ENCODE results near the gene C10orf62.
"Not testable (repeated sequence)": the region's sequence is repeated elsewhere in the genome, so short reads cannot be mapped to it uniquely, and the experiment has no call there.

C10orf62 gene

DNA sequence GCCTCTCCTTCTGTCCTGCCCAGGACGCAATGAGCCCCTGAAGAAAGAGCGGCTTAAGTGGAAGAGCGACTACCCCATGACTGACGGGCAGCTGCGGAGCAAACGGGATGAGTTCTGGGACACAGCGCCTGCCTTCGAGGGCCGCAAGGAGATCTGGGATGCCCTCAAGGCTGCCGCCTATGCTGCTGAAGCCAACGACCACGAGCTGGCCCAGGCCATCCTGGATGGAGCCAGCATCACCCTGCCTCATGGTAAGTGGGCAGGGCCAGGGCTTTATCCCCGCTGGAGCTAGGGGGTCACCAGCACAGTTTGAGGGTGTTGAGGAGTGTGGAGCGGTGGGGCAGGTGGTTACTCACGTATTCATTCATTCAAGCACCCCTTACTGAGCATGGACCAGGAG, 21.6 kb upstream of the C10orf62 start:
- Histone ChIP-seq H3K36me3 (ENCODE audit: insufficient read depth, low read length) (peaks cover 8% of the 10 kb centered on the region), H3K4me3 (ENCODE audit: low read length) (no peak overlapping the region), H3K9ac (ENCODE audit: low read depth, low read length) (no peak overlapping the region), H3K27me3 (ENCODE audit: insufficient read depth, low read length) (no peaks in the 10 kb centered on the region), H3K4me1 (ENCODE audit: insufficient read depth, low read length) (no peaks in the 10 kb centered on the region), H3K27ac (ENCODE audit: low read depth, low read length) (no peak overlapping the region), H3K9me3 (ENCODE audit: insufficient read depth, low read depth, low read length) (no peaks in the 10 kb centered on the region)
- 91% methylated on average over 15 of the region's 15 CpGs for WGBS

DNA sequence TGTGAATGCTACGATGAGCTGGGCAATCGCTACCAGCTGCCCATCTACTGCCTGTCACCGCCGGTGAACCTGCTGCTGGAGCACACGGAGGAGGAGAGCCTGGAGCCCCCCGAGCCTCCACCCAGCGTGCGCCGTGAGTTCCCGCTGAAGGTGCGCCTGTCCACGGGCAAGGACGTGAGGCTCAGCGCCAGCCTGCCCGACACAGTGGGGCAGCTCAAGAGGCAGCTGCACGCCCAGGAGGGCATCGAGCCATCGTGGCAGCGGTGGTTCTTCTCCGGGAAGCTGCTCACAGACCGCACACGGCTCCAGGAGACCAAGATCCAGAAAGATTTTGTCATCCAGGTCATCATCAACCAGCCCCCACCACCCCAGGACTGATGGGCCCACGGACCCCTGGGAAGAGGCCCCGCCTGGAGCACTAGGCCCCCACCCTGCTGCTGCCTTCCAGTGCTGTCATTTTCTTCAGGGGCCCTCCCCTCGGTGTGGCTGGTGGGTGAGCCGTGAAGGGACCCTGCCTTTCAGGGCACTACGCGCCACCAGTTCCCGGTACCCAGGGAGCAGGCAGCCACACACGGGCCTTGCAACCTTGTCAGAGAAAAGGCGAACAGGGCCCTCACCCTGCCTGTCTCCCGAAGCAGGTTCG, 19.3 kb upstream of the C10orf62 start:
- no peak overlapping the region for H3K4me3 ChIP-seq (ENCODE audit: low read length)
- H3K9ac ChIP-seq (ENCODE audit: low read depth, low read length): no peak overlapping the region
- H3K9me3 ChIP-seq (ENCODE audit: insufficient read depth, low read depth, low read length): no peaks in the 10 kb centered on the region
- peaks cover 8% of the 10 kb centered on the region for H3K4me1 ChIP-seq (ENCODE audit: insufficient read depth, low read length)
- WGBS: 96% methylated on average over 33 of the region's 33 CpGs
- no peak overlapping the region for H3K27ac ChIP-seq (ENCODE audit: low read depth, low read length)
- H3K27me3 ChIP-seq (ENCODE audit: insufficient read depth, low read length): no peaks in the 10 kb centered on the region
- peaks cover 8% of the 10 kb centered on the region for H3K36me3 ChIP-seq (ENCODE audit: insufficient read depth, low read length)

DNA sequence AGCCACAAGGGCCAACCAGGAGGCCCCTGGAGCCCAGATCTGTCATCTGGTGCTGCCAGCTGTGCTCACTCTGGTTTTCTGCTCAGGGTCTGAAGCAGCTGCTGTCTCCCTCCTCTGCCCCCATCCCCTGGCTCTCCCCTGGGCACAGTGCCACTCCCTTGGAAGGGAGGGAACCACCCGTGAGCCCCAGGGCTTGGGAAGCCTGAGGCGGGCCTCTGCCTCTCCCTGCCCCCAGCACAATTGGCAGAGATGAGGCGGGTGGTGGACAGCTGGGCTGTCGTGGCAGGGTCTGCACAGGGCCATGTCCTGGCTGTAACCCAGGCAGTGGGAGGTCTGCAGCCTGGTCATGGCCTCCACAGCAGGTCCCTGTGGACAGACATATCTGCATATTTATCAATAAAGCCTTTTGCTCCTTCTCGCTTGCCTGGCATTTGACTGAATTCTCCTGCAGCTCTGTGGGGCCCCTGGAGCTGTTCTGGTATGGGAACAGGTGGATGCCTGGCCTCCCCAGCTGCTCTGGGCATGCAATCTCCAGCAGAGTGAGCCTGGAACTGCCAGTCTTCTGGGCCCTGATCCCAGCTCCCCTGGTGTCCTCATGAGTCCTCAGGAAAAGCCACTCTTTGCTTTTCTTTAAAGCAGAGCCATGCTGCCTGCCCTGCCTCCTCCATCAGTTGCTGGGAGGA, 18.6 kb upstream of the C10orf62 start:
- H3K9ac ChIP-seq (ENCODE audit: low read depth, low read length): no peak overlapping the region

DNA sequence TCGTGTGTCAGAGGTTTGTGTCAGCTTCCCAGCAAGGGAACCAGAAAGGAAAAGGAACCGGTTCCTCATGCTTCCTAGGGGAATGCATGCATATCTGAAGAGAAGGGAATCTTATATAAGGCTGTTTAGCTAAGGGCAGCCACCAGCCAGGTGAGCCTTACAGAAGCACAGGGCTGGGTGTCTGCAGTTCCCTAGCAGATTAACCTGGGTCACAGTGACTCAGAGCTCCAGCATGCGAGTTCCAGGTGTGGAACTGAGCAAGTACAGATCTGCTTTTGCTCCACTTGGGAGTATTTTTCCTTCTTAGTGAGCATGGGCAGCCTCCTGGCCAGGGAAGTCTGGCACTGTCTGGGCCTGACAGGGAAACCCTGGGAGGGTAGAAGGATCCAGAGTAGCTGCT, 17.9 kb upstream of the C10orf62 start:
- peaks cover 8% of the 10 kb centered on the region for H3K4me1 ChIP-seq (ENCODE audit: insufficient read depth, low read length)
- 0 out of 2 replicates have a peak overlapping the region, but pooled peaks have one; percentile 29 for H3K27ac ChIP-seq (ENCODE audit: low read depth, low read length)
- no peak overlapping the region for H3K9ac ChIP-seq (ENCODE audit: low read depth, low read length)
- peaks cover 8% of the 10 kb centered on the region for H3K36me3 ChIP-seq (ENCODE audit: insufficient read depth, low read length)
- no peak overlapping the region for H3K4me3 ChIP-seq (ENCODE audit: low read length)
- no peaks in the 10 kb centered on the region for H3K9me3 ChIP-seq (ENCODE audit: insufficient read depth, low read depth, low read length)
- no peaks in the 10 kb centered on the region for H3K27me3 ChIP-seq (ENCODE audit: insufficient read depth, low read length)
- 89% methylated on average over 3 of the region's 3 CpGs for WGBS

More for the DNA sequence above, 18.6 kb upstream of the C10orf62 start:
- H3K4me1 ChIP-seq (ENCODE audit: insufficient read depth, low read length): peaks cover 8% of the 10 kb centered on the region
- no peak overlapping the region for H3K4me3 ChIP-seq (ENCODE audit: low read length)
- no peaks in the 10 kb centered on the region for H3K27me3 ChIP-seq (ENCODE audit: insufficient read depth, low read length)
- 88% methylated on average over 5 of the region's 5 CpGs for WGBS
- peaks cover 8% of the 10 kb centered on the region for H3K36me3 ChIP-seq (ENCODE audit: insufficient read depth, low read length)
- no peak overlapping the region for H3K27ac ChIP-seq (ENCODE audit: low read depth, low read length)
- H3K9me3 ChIP-seq (ENCODE audit: insufficient read depth, low read depth, low read length): no peaks in the 10 kb centered on the region

DNA sequence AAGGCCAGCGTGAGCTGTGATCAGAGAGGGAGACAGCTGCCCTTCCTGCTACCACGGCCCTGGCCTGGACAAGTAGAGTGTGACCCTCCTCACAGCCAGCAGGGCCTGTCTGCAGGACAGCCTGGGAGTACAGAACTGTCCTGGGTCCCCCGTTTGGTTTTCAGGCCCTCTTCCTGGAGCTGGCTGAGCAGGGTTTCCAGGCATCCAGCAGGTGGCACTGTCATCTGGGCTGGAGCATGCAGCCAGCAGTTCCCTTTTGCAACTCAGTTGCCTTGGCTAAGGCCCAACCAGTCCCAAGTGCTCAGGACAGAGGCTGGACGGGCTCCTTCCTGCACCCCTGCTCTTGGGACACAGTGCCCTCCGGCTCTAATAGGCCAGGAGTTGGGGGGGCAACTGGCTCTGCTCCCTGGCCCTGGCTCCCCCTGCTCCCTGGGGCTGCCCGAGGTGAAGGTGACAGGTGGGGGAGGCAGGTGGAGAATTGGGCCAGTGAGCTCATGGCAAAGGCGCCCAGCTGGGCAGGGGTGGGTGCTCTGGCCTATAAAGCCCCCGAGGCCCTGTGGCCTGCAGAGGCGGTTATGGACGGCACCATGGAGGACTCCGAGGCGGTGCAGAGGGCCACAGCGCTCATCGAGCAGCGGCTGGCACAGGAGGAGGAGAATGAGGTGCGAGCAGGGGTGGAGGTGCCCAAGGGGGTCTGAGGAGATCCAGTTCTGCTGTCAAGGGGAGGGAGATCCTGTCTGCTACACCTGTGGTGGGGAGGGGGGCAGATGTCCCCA, 17.1 kb upstream of the C10orf62 start, which contains the start of gene ANKRD2:
ANKRD2 (plus strand) TSS at position 566 of the 776 bp plus-strand sequence; CDS start at position 576, 10 bp downstream.
- WGBS: 84% methylated on average over 16 of the region's 16 CpGs
- H3K4me1 ChIP-seq (ENCODE audit: insufficient read depth, low read length): peaks cover 8% of the 10 kb centered on the region
- no peaks in the 10 kb centered on the region for H3K9me3 ChIP-seq (ENCODE audit: insufficient read depth, low read depth, low read length)
- peaks cover 8% of the 10 kb centered on the region for H3K36me3 ChIP-seq (ENCODE audit: insufficient read depth, low read length)
- no peak within 1 kb of the TSS for H3K4me3 ChIP-seq (ENCODE audit: low read length)
- H3K9ac ChIP-seq (ENCODE audit: low read depth, low read length): no peak within 1 kb of the TSS
- H3K27ac ChIP-seq (ENCODE audit: low read depth, low read length): 0 out of 2 replicates have a peak within 1 kb of the TSS, but pooled peaks have one; percentile 29
- no peaks in the 10 kb centered on the region for H3K27me3 ChIP-seq (ENCODE audit: insufficient read depth, low read length)

DNA sequence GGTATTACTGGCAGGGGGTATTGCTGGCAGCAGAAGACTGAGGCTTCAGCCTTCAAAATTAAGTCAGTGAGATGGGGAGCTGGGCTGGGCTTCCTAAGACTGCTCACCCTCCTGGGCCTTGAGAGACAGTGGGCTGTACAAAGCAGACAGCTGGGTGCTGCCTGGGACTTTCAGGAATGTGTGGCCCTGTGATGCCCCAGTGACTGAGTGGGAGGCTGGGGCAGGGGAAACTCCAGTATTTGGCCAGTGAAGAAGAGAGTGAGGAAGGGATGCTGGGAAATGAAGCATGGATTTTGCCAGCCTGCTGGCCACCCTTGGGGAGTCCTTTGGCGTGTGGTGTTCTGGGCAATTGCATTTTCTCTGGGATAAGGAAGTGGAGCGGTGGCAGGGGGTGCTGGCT, 16.5 kb upstream of the C10orf62 start:
- Histone ChIP-seq H3K27me3 (ENCODE audit: insufficient read depth, low read length) (no peaks in the 10 kb centered on the region), H3K27ac (ENCODE audit: low read depth, low read length) (no peak overlapping the region), H3K4me3 (ENCODE audit: low read length) (no peak overlapping the region), H3K36me3 (ENCODE audit: insufficient read depth, low read length) (peaks cover 6% of the 10 kb centered on the region), H3K9me3 (ENCODE audit: insufficient read depth, low read depth, low read length) (no peaks in the 10 kb centered on the region), H3K4me1 (ENCODE audit: insufficient read depth, low read length) (peaks cover 8% of the 10 kb centered on the region), H3K9ac (ENCODE audit: low read depth, low read length) (no peak overlapping the region)
- WGBS: 91% methylated on average over 2 of the region's 2 CpGs

DNA sequence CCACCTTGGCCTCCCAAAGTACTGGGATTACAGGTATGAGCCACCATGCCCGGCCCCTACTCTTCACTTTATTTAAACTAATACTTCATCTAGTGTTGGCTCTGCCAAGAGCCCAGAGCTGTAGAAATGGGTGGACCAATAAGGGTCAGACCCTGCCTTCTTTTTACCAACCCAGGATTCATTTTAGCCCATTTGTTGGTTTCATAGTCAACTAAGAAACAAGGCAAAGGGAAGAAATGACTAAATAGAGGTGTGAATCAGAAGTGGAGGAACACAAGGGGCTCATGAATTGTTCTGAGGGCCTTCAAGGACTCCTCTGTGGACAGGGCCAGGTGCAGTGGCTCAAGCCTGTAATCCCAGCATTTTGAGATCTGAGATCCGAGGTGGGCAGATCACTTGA, 15.8 kb upstream of the C10orf62 start:
- Histone ChIP-seq H3K4me3 (ENCODE audit: low read length) (no peak overlapping the region), H3K27me3 (ENCODE audit: insufficient read depth, low read length) (no peaks in the 10 kb centered on the region), H3K9me3 (ENCODE audit: insufficient read depth, low read depth, low read length) (no peaks in the 10 kb centered on the region), H3K4me1 (ENCODE audit: insufficient read depth, low read length) (peaks cover 8% of the 10 kb centered on the region), H3K27ac (ENCODE audit: low read depth, low read length) (no peak overlapping the region), H3K9ac (ENCODE audit: low read depth, low read length) (no peak overlapping the region), H3K36me3 (ENCODE audit: insufficient read depth, low read length) (peaks cover 5% of the 10 kb centered on the region)
- WGBS: 77% methylated on average over 2 of the region's 2 CpGs

DNA sequence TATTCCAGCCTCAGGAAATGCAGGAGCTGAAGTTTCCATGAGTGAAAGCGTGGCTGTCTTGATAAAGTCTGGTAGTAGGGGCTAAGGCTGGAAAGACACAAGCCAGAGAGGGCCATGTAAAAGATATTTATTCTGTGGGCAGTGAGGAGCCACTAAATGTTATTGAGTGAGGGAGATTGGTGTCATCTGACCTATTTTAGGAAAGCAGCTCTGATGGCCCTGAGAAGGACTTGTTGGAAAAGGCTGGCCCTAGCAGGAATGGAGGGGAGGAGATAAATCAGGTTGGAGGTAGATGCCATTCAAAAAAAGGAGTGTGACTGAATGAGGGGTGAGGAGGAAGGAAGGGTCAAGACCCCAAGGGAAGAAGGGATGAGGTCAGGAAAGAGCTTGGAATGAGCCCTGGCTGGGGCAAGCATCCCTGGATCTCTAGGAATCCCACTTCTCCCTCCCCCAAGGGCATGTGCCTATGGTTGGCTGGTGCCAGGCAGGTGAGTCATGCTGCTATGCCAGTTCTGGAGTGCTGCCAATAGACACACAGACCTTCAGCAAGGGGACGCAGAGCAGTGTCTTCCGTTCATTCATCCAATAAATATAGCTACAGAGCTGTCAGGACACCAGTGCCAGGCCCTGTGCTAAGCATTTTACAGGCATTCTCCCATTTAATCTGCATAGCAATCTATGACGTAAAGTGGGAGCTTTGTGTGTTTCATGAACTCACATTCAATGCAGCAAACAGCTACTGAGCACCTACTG, 15.0 kb upstream of the C10orf62 start:
- no peaks in the 10 kb centered on the region for H3K27me3 ChIP-seq (ENCODE audit: insufficient read depth, low read length)
- 0 out of 2 replicates have a peak overlapping the region, but pooled peaks have one; percentile 19 for H3K9ac ChIP-seq (ENCODE audit: low read depth, low read length)
- no peaks in the 10 kb centered on the region for H3K9me3 ChIP-seq (ENCODE audit: insufficient read depth, low read depth, low read length)
- 91% methylated on average over 4 of the region's 4 CpGs for WGBS
- peak overlapping the region; percentile 35; the same call in 1 of the 2 replicates for H3K27ac ChIP-seq (ENCODE audit: low read depth, low read length)
- peaks cover 8% of the 10 kb centered on the region for H3K4me1 ChIP-seq (ENCODE audit: insufficient read depth, low read length)
- H3K36me3 ChIP-seq (ENCODE audit: insufficient read depth, low read length): no peaks in the 10 kb centered on the region
- no peak overlapping the region for H3K4me3 ChIP-seq (ENCODE audit: low read length)

DNA sequence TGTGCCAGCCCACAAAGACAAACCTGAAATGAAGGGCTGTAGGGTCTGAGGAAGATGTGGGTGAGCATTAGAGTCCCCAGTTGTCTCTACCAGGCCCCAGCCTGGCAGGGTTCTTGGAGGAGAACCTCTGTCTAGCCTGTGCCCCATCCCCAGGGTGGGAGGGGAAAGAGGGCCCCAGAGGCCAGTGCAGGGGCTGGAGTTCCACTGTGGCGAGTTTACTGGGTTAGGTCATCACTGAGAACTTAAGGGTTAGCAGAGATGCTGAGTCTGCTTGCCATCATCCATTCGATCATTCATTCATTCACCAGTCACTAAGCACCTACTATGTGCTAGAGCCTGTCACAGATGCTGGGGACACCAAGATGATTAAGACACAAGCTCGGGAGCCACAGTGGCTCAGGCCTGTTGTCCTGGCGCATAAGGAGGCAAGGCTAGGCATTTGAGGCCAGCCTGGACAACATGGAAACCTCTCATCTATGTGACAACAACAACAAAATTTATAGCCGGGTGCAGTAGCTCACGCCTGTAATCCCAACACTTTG, 14.3 kb upstream of the C10orf62 start:
- H3K4me1 ChIP-seq (ENCODE audit: insufficient read depth, low read length): peaks cover 8% of the 10 kb centered on the region
- H3K4me3 ChIP-seq (ENCODE audit: low read length): no peak overlapping the region
- H3K9ac ChIP-seq (ENCODE audit: low read depth, low read length): no peak overlapping the region
- H3K27me3 ChIP-seq (ENCODE audit: insufficient read depth, low read length): no peaks in the 10 kb centered on the region
- H3K9me3 ChIP-seq (ENCODE audit: insufficient read depth, low read depth, low read length): no peaks in the 10 kb centered on the region
- 93% methylated on average over 6 of the region's 6 CpGs for WGBS
- H3K27ac ChIP-seq (ENCODE audit: low read depth, low read length): no peak overlapping the region; the same call in 1 of the 2 replicates
- H3K36me3 ChIP-seq (ENCODE audit: insufficient read depth, low read length): no peaks in the 10 kb centered on the region

DNA sequence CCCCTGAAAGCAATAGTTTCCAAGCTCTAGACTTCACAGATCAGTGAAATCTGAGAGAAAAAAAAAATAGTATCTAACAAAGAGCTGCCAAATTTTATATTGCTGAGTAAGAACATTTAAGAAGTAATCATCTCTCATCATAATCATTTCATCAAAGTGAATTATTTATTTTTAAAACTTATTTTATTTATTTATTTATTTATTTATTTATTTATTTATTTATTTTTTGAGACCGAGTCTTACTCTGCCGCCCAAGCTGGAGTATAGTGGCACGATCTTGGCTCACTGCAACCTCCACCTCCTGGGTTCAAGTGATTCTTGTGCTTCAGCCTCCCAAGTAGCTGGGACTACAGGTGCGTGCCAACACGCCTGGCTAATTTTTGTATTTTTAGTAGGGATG, 13.0 kb upstream of the C10orf62 start:
- not testable (repeated sequence) for H3K4me3 ChIP-seq (ENCODE audit: low read length); H3K9ac ChIP-seq (ENCODE audit: low read depth, low read length); H3K36me3 ChIP-seq (ENCODE audit: insufficient read depth, low read length); H3K27ac ChIP-seq (ENCODE audit: low read depth, low read length); H3K4me1 ChIP-seq (ENCODE audit: insufficient read depth, low read length); H3K27me3 ChIP-seq (ENCODE audit: insufficient read depth, low read length); H3K9me3 ChIP-seq (ENCODE audit: insufficient read depth, low read depth, low read length)
- WGBS: 55% methylated on average over 5 of the region's 5 CpGs

Data from HUES64 (cell line).